Putamen (tissue), 1 donor: ENCODE data around the gene MRFAP1L1.
A peak's percentile ranks its signal among the peaks of the same experiment; 100 is the strongest.
"Not testable (repeated sequence)": the region's sequence is repeated elsewhere in the genome, so short reads cannot be mapped to it uniquely, and the experiment has no call there.

Experiments used
- DNase-seq: peaks from one replicate; pipeline ENCODE4 v3.0.0-alpha.2; 2016; ENCODE audit warnings: low spot score

MRFAP1L1 gene

GRCh38 chr4:6709230-6710114, at the start of gene MRFAP1L1:
MRFAP1L1 (minus strand) TSS chr4:6709865; CDS start chr4:6709629, 236 bp downstream.
- DNase-seq, result peak; percentile 96

- no peak for DNase-seq
Measured at GRCh38 chr4:6758728-6759127, 49.1 kb upstream of the MRFAP1L1 start.

GRCh38 chr4:6756345-6756744, 46.7 kb upstream of the MRFAP1L1 start:
- not testable (repeated sequence) for DNase-seq

- no peak for DNase-seq
Measured at GRCh38 chr4:6755088-6755753, 45.6 kb upstream of the MRFAP1L1 start.

GRCh38 chr4:6754481-6755087, 44.9 kb upstream of the MRFAP1L1 start:
- no peak for DNase-seq

- no peak for DNase-seq
Measured at GRCh38 chr4:6753891-6754290, 44.2 kb upstream of the MRFAP1L1 start.

GRCh38 chr4:6753103-6753560, 43.5 kb upstream of the MRFAP1L1 start:
- DNase-seq, result no peak

GRCh38 chr4:6752486-6752829, 42.8 kb upstream of the MRFAP1L1 start:
- DNase-seq, result no peak

- DNase-seq, result no peak
Measured at GRCh38 chr4:6751611-6752485, 42.2 kb upstream of the MRFAP1L1 start.

GRCh38 chr4:6750286-6751221, 40.9 kb upstream of the MRFAP1L1 start:
- DNase-seq, result no peak

- no peak for DNase-seq
Measured at GRCh38 chr4:6749340-6750171, 39.9 kb upstream of the MRFAP1L1 start.

- no peak for DNase-seq
Measured at GRCh38 chr4:6748286-6748685, 38.6 kb upstream of the MRFAP1L1 start.

GRCh38 chr4:6747294-6748051, 37.8 kb upstream of the MRFAP1L1 start:
- DNase-seq, result no peak

GRCh38 chr4:6746721-6747293, 37.1 kb upstream of the MRFAP1L1 start:
- no peak for DNase-seq

- no peak for DNase-seq
Measured at GRCh38 chr4:6742989-6743388, 33.3 kb upstream of the MRFAP1L1 start.

GRCh38 chr4:6742507-6742906, 32.8 kb upstream of the MRFAP1L1 start:
- no peak for DNase-seq

- no peak for DNase-seq
Measured at GRCh38 chr4:6740347-6740746, 30.7 kb upstream of the MRFAP1L1 start.

GRCh38 chr4:6739920-6740319, 30.3 kb upstream of the MRFAP1L1 start:
- DNase-seq, result no peak
